ENCODE results near the gene CD164.

- TF ChIP-seq POLR2AphosphoS5 (IDR thresholded peaks at IDR 0.05; ENCODE audit: insufficient read depth, low read depth, low read length), result no peak
- no peak for TF ChIP-seq CTCF (IDR thresholded peaks at IDR 0.05; ENCODE audit: extremely low read depth in 1 of 2, insufficient read depth in 1 of 2, low read depth in 1 of 2, low read length in 2 of 2)
- no peak for TF ChIP-seq POLR2A (IDR thresholded peaks at IDR 0.05; ENCODE audit: low read depth, low read length)
- no peak for TF ChIP-seq EZH2 (IDR thresholded peaks at IDR 0.05; ENCODE audit: borderline replicate concordance, low read depth, low read length, severe bottlenecking)
- no peak for TF ChIP-seq MAX (IDR thresholded peaks at IDR 0.05; ENCODE audit: insufficient read depth, insufficient read length)
- no peak for TF ChIP-seq GATA2 (IDR thresholded peaks at IDR 0.05; ENCODE audit: insufficient read depth, insufficient read length, low read depth, low read length)
These were observed 59.4 kb downstream of the CD164 start for GRCh38 chr6:109322825-109323224.

All from endothelial cell of umbilical vein (primary cell).